HEK293 (cell line): Measurements from ENCODE around the gene PYY.

Experiments used
- BCL11B ChIP-seq: fragments of 450-650 bp; formaldehyde crosslinking; IDR thresholded peaks from 2 replicates; pipeline ENCODE4 v1.5.1; 2016; ENCODE audit warnings: low read depth, missing biosample characterization, missing genetic modification characterization
- HOXA7 ChIP-seq: sonication (generic); formaldehyde crosslinking; IDR thresholded peaks from 2 replicates; pipeline ENCODE4 v1.8.1; 2022; ENCODE audit warnings: missing genetic modification reagents, borderline replicate concordance
- HOXC10 ChIP-seq: sonication (generic); formaldehyde crosslinking; IDR thresholded peaks from 2 replicates; pipeline ENCODE4 v1.8.1; 2023; ENCODE audit warnings: mild to moderate bottlenecking, missing genetic modification reagents
- KLF9 ChIP-seq: fragments of 450-650 bp; formaldehyde crosslinking; IDR thresholded peaks from 2 replicates; pipeline ENCODE4 v1.5.1; 2016; ENCODE audit warnings: missing biosample characterization, missing genetic modification characterization, low read depth
- ZBTB1 ChIP-seq: fragments of 450-650 bp; formaldehyde crosslinking; IDR thresholded peaks from 2 replicates; pipeline ENCODE4 v1.5.1; 2016; ENCODE audit warnings: missing biosample characterization, missing genetic modification characterization
- ZFP3 ChIP-seq: fragments of 450-650 bp; formaldehyde crosslinking; IDR thresholded peaks from 2 replicates; pipeline ENCODE4 v1.5.1; 2016; ENCODE audit warnings: low read depth, missing biosample characterization, missing genetic modification characterization
- ZFP37 ChIP-seq: fragments of 450-650 bp; formaldehyde crosslinking; IDR thresholded peaks from 2 replicates; pipeline ENCODE4 v1.5.1; 2016; ENCODE audit warnings: missing biosample characterization, missing genetic modification characterization
- ZIC2 ChIP-seq: fragments of 450-650 bp; formaldehyde crosslinking; IDR thresholded peaks from 2 replicates; pipeline ENCODE4 v1.5.1; 2016; ENCODE audit warnings: missing biosample characterization, missing genetic modification characterization
- ZNF146 ChIP-seq: fragments of 450-650 bp; formaldehyde crosslinking; IDR thresholded peaks from 2 replicates; pipeline ENCODE4 v1.5.1; 2016; ENCODE audit warnings: missing biosample characterization, missing genetic modification characterization
- ZNF202 ChIP-seq: fragments of 450-650 bp; formaldehyde crosslinking; IDR thresholded peaks from 2 replicates; pipeline ENCODE4 v1.5.1; 2016; ENCODE audit warnings: missing biosample characterization, missing genetic modification characterization, borderline replicate concordance
- ZNF223 ChIP-seq: fragments of 450-650 bp; formaldehyde crosslinking; IDR thresholded peaks from 2 replicates; pipeline ENCODE4 v1.5.1; 2016; ENCODE audit warnings: missing biosample characterization, missing genetic modification characterization
- ZNF266 ChIP-seq: fragments of 450-650 bp; formaldehyde crosslinking; IDR thresholded peaks from 2 replicates; pipeline ENCODE4 v1.5.1; 2016; ENCODE audit warnings: missing biosample characterization, missing genetic modification characterization, low read depth
- ZNF274 ChIP-seq, 2 experiments: fragments of 200-500 bp in 1 of 2; fragments of 450-650 bp in 1 of 2; sonication (Bioruptor generic) in 1 of 2; formaldehyde crosslinking in 1 of 2; IDR thresholded peaks; 2 replicates each; pipeline versions ENCODE4 v1.5.1 to v1.6.1; 2014 to 2016; ENCODE audit warnings: borderline replicate concordance in 1 of 2, inconsistent platforms in 1 of 2, low read length in 1 of 2, missing biosample characterization in 1 of 2, missing genetic modification characterization in 1 of 2
- ZNF501 ChIP-seq: fragments of 450-650 bp; formaldehyde crosslinking; IDR thresholded peaks from 2 replicates; pipeline ENCODE4 v1.5.1; 2016; ENCODE audit warnings: missing biosample characterization, missing genetic modification characterization
- ZNF510 ChIP-seq: fragments of 450-650 bp; formaldehyde crosslinking; IDR thresholded peaks from 2 replicates; pipeline ENCODE4 v1.5.1; 2018; ENCODE audit warnings: mild to moderate bottlenecking, missing genetic modification characterization, missing biosample characterization; ENCODE audit not compliant: insufficient replicate concordance
- ZNF514 ChIP-seq: fragments of 450-650 bp; formaldehyde crosslinking; IDR thresholded peaks from 2 replicates; pipeline ENCODE4 v1.5.1; 2016; ENCODE audit warnings: missing biosample characterization, missing genetic modification characterization
- ZNF544 ChIP-seq: fragments of 450-650 bp; formaldehyde crosslinking; IDR thresholded peaks from 2 replicates; pipeline ENCODE4 v1.5.0; 2017; ENCODE audit warnings: missing biosample characterization, missing genetic modification characterization
- ZNF624 ChIP-seq: fragments of 450-650 bp; formaldehyde crosslinking; IDR thresholded peaks from 2 replicates; pipeline ENCODE4 v1.5.1; 2017; ENCODE audit warnings: missing biosample characterization, missing genetic modification characterization
- ZNF677 ChIP-seq: fragments of 450-650 bp; IDR thresholded peaks from 2 replicates; pipeline ENCODE4 v1.5.0; 2018; ENCODE audit warnings: missing biosample characterization, mild to moderate bottlenecking, missing genetic modification characterization, moderate library complexity
- ZNF701 ChIP-seq: fragments of 450-650 bp; formaldehyde crosslinking; IDR thresholded peaks from 2 replicates; pipeline ENCODE4 v1.5.1; 2016; ENCODE audit warnings: missing biosample characterization, missing genetic modification characterization
- ZNF785 ChIP-seq: fragments of 450-650 bp; formaldehyde crosslinking; IDR thresholded peaks from 2 replicates; pipeline ENCODE4 v1.5.1; 2016; ENCODE audit warnings: missing biosample characterization, missing genetic modification characterization
- ZNF792 ChIP-seq: fragments of 450-650 bp; formaldehyde crosslinking; IDR thresholded peaks from 2 replicates; pipeline ENCODE4 v1.5.1; 2016; ENCODE audit warnings: missing biosample characterization, missing genetic modification characterization
- TF ChIP-seq, protein P1 (sequence below): fragments of 450-650 bp; formaldehyde crosslinking; IDR thresholded peaks from 2 replicates; pipeline ENCODE4 v1.5.1; 2016; ENCODE audit warnings: missing biosample characterization, missing genetic modification characterization
- TF ChIP-seq, protein P2 (sequence below): fragments of 450-650 bp; formaldehyde crosslinking; IDR thresholded peaks from 2 replicates; pipeline ENCODE4 v1.5.1; 2016; ENCODE audit warnings: missing biosample characterization, missing genetic modification characterization
- TF ChIP-seq, protein P3 (sequence below): fragments of 450-650 bp; formaldehyde crosslinking; IDR thresholded peaks from 2 replicates; pipeline ENCODE4 v1.5.1; 2016; ENCODE audit warnings: missing biosample characterization, missing genetic modification characterization
- TF ChIP-seq, protein P4 (sequence below): fragments of 450-650 bp; formaldehyde crosslinking; IDR thresholded peaks from 2 replicates; pipeline ENCODE4 v1.5.1; 2016; ENCODE audit warnings: missing biosample characterization, missing genetic modification characterization
- TF ChIP-seq, protein P5 (sequence below): fragments of 450-650 bp; formaldehyde crosslinking; IDR thresholded peaks from 2 replicates; pipeline ENCODE4 v1.5.0; 2017; ENCODE audit warnings: missing biosample characterization, missing genetic modification characterization, borderline replicate concordance
- TF ChIP-seq, protein P6 (sequence below): fragments of 450-650 bp; formaldehyde crosslinking; IDR thresholded peaks from 2 replicates; pipeline ENCODE4 v1.5.1; 2016; ENCODE audit warnings: missing biosample characterization, missing genetic modification characterization
- TF ChIP-seq, protein P7 (sequence below): IDR thresholded peaks from 2 replicates; pipeline ENCODE4 v1.6.1; 2011; ENCODE audit warnings: mild to moderate bottlenecking, low read depth, low read length, borderline replicate concordance

The PYY gene

DNA sequence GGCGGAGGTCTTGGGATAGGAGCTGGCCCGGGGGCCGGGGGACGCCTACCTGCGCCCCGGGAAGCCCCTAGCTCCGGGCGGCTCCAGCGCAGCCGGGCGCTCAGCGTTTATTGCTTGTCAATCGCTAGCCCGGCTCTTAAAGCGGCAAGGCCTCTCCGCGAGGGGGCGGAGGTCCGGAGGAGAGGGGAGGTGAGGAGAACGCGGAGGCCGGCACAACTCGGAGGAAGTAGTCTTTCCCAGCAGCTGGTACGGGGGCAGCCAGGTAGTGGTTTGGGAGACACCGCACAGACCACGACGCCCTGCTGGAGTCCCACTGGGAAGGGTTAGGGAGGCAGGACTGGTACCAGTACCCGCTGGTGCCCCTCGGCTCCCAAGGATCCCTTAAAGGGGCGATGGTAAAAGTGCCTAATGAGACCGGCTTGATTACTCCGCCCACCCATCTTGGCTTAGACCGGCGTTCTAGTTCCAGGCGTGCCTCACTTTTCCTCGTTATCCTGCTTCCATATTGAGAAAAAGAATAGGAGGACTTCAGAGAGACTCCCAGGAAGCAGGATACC, 46.2 kb downstream of the PYY start, which contains the start of gene MPP2 (continued):
- TF ChIP-seq ZBTB1 (no peak), ZNF510 (tag by site-specific recombination) (no peak), KLF9 (peak; percentile 79), ZNF544 (tag by site-specific recombination) (no peak), ZNF501 (tag by site-specific recombination) (0 out of 2 replicates have a peak, but pooled peaks have one; percentile 15), ZNF701 (tag by site-specific recombination) (no peak), ZNF274 (IDR thresholded peaks at IDR 0.05; ENCODE audit: low read length) (no peak), ZNF274 (tag by site-specific recombination; IDR thresholded peaks at IDR 0.05; ENCODE audit: borderline replicate concordance) (no peak), ZNF202 (tag by site-specific recombination) (no peak), ZNF514 (tag by site-specific recombination) (no peak), ZNF785 (tag by site-specific recombination) (no peak), HOXC10 (no peak), ZNF146 (tag by site-specific recombination) (no peak), ZNF223 (tag by site-specific recombination) (no peak), ZNF792 (tag by site-specific recombination) (no peak), ZNF677 (tag by site-specific recombination) (no peak), ZFP37 (tag by site-specific recombination) (no peak), ZNF624 (tag by site-specific recombination) (no peak), ZFP3 (tag by site-specific recombination) (no peak), HOXA7 (CRISPR knock-in tag) (no peak), ZNF266 (no peak), BCL11B (tag by site-specific recombination) (0 out of 2 replicates have a peak, but pooled peaks have one; percentile 21), ZIC2 (tag by site-specific recombination) (0 out of 2 replicates have a peak, but pooled peaks have one; percentile 6)
- TF ChIP-seq, protein P1, sequence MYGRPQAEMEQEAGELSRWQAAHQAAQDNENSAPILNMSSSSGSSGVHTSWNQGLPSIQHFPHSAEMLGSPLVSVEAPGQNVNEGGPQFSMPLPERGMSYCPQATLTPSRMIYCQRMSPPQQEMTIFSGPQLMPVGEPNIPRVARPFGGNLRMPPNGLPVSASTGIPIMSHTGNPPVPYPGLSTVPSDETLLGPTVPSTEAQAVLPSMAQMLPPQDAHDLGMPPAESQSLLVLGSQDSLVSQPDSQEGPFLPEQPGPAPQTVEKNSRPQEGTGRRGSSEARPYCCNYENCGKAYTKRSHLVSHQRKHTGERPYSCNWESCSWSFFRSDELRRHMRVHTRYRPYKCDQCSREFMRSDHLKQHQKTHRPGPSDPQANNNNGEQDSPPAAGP (tag by site-specific recombination), result no peak
- TF ChIP-seq, protein P2, sequence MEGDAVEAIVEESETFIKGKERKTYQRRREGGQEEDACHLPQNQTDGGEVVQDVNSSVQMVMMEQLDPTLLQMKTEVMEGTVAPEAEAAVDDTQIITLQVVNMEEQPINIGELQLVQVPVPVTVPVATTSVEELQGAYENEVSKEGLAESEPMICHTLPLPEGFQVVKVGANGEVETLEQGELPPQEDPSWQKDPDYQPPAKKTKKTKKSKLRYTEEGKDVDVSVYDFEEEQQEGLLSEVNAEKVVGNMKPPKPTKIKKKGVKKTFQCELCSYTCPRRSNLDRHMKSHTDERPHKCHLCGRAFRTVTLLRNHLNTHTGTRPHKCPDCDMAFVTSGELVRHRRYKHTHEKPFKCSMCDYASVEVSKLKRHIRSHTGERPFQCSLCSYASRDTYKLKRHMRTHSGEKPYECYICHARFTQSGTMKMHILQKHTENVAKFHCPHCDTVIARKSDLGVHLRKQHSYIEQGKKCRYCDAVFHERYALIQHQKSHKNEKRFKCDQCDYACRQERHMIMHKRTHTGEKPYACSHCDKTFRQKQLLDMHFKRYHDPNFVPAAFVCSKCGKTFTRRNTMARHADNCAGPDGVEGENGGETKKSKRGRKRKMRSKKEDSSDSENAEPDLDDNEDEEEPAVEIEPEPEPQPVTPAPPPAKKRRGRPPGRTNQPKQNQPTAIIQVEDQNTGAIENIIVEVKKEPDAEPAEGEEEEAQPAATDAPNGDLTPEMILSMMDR, result 0 out of 2 replicates have a peak, but pooled peaks have one; percentile 62
- TF ChIP-seq, protein P3, sequence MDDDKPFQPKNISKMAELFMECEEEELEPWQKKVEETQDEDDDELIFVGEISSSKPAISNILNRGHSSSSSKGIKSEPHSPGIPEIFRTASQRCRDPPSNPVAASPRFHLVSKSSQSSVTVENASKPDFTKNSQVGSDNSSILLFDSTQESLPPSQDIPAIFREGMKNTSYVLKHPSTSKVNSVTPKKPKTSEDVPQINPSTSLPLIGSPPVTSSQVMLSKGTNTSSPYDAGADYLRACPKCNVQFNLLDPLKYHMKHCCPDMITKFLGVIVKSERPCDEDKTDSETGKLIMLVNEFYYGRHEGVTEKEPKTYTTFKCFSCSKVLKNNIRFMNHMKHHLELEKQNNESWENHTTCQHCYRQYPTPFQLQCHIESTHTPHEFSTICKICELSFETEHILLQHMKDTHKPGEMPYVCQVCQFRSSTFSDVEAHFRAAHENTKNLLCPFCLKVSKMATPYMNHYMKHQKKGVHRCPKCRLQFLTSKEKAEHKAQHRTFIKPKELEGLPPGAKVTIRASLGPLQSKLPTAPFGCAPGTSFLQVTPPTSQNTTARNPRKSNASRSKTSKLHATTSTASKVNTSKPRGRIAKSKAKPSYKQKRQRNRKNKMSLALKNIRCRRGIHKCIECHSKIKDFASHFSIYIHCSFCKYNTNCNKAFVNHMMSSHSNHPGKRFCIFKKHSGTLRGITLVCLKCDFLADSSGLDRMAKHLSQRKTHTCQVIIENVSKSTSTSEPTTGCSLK (tag by site-specific recombination), result no peak
- TF ChIP-seq, protein P4, sequence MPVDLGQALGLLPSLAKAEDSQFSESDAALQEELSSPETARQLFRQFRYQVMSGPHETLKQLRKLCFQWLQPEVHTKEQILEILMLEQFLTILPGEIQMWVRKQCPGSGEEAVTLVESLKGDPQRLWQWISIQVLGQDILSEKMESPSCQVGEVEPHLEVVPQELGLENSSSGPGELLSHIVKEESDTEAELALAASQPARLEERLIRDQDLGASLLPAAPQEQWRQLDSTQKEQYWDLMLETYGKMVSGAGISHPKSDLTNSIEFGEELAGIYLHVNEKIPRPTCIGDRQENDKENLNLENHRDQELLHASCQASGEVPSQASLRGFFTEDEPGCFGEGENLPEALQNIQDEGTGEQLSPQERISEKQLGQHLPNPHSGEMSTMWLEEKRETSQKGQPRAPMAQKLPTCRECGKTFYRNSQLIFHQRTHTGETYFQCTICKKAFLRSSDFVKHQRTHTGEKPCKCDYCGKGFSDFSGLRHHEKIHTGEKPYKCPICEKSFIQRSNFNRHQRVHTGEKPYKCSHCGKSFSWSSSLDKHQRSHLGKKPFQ (tag by site-specific recombination), result no peak
- TF ChIP-seq, protein P5, sequence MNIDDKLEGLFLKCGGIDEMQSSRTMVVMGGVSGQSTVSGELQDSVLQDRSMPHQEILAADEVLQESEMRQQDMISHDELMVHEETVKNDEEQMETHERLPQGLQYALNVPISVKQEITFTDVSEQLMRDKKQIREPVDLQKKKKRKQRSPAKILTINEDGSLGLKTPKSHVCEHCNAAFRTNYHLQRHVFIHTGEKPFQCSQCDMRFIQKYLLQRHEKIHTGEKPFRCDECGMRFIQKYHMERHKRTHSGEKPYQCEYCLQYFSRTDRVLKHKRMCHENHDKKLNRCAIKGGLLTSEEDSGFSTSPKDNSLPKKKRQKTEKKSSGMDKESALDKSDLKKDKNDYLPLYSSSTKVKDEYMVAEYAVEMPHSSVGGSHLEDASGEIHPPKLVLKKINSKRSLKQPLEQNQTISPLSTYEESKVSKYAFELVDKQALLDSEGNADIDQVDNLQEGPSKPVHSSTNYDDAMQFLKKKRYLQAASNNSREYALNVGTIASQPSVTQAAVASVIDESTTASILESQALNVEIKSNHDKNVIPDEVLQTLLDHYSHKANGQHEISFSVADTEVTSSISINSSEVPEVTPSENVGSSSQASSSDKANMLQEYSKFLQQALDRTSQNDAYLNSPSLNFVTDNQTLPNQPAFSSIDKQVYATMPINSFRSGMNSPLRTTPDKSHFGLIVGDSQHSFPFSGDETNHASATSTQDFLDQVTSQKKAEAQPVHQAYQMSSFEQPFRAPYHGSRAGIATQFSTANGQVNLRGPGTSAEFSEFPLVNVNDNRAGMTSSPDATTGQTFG (tag by site-specific recombination), result no peak
- TF ChIP-seq, protein P6, sequence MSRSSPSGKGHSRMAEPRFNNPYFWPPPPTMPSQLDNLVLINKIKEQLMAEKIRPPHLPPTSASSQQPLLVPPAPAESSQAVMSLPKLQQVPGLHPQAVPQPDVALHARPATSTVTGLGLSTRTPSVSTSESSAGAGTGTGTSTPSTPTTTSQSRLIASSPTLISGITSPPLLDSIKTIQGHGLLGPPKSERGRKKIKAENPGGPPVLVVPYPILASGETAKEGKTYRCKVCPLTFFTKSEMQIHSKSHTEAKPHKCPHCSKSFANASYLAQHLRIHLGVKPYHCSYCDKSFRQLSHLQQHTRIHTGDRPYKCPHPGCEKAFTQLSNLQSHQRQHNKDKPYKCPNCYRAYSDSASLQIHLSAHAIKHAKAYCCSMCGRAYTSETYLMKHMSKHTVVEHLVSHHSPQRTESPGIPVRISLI (tag by site-specific recombination), result no peak
- TF ChIP-seq, protein P7, sequence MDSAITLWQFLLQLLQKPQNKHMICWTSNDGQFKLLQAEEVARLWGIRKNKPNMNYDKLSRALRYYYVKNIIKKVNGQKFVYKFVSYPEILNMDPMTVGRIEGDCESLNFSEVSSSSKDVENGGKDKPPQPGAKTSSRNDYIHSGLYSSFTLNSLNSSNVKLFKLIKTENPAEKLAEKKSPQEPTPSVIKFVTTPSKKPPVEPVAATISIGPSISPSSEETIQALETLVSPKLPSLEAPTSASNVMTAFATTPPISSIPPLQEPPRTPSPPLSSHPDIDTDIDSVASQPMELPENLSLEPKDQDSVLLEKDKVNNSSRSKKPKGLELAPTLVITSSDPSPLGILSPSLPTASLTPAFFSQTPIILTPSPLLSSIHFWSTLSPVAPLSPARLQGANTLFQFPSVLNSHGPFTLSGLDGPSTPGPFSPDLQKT, result no peak
